NOMO-1 (cell line): Measurements from ENCODE around the gene SAMD14.
"Not testable (repeated sequence)": the region's sequence is repeated elsewhere in the genome, so short reads cannot be mapped to it uniquely, and the experiment has no call there.

ENCODE experiments used
- DNase-seq, 2 experiments: peaks; one replicate each; lab custom pipeline; 2025; ENCODE audit not compliant: unreplicated experiment in 2 of 2; lab: John Stamatoyannopoulos, UW

The SAMD14 gene

DNA sequence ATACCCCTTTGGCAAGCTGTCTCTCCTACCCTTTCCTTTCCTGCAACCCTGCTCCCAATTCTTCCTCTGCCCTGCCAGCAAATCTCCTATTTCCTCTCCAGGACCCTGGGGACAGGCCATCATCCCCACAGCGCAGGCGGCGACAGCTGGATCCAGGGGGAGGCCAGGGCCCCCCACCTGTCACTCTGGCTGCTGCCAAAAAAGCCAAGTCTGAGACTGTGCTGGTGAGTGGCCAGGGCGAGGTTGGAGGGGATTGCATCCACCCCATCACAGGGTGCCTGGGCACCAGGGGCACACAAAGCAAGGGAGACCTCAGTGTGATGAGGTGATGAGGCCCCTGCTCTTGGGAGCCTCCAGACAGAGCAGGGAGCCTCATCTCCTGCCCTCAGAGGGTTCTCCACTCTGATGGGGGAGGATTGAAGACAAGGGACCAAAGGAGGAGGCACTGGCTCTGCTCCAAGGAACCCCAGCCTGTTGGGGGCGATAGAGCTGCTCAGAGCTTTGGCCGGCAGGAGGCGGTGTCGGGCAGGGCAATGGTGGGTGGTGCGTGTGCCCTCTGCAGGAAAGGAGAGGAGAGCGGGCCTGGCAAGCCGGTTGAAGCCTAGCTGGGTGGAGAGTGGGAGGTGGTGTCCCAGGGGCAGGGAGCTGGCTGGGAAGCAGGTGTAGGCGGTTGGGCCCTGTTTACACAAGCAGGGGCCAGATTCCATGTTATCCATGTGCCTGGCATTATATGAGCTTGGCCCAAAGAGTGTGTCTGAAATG lies 50.4 kb downstream of the SAMD14 start:
- no peak for DNase-seq

DNA sequence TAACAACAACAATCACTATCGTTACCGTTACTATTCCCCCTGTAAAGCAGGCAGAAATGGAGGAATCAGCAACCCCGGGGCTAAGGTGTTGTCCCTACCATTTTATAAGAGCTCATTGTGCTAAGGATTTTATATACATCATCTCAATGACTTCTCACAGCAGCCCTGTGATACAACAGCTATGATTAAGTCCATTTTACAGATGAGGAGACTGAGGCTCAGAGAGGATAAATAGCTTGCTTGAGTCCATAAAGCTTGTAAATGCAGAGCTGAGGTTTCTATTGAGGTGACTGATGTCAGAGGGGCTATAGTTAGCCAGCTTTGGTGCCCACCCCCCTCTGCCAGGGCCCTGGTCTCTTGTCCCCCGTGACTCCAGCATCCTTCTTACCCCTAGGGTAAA lies 51.5 kb downstream of the SAMD14 start:
- no peak for DNase-seq

DNA sequence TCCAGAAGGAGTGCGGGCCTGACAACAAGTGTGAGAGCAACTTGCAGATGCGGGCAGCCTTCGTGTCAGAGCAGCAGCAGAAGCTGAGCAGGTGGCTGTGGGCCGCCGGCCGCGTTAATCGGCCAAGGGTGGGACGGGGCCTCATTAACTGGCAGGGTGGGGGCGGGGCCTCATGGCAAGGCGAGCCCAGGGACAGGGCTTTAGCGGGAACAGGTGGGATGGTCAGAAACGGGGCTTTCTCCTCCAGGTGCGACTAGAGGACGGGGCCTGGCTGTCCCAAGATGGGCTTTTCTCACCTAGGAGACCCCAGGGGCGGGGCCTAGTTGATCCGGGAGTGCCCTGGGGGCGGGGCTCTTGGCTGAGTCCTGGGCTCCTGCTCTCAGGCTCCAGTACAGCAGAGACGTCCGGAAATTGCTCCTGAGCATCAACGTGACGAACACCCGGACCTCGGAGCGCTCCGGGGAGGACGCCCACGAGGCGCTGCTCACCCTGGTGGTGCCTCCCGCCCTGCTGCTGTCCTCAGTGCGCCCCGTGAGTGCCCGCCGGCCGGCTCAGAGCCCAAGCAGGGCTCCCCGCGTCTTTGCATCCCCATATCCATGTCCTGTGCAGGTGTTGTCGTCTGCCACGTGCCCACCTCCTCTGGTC lies 53.2 kb downstream of the SAMD14 start:
- DNase-seq, result no peak

DNA sequence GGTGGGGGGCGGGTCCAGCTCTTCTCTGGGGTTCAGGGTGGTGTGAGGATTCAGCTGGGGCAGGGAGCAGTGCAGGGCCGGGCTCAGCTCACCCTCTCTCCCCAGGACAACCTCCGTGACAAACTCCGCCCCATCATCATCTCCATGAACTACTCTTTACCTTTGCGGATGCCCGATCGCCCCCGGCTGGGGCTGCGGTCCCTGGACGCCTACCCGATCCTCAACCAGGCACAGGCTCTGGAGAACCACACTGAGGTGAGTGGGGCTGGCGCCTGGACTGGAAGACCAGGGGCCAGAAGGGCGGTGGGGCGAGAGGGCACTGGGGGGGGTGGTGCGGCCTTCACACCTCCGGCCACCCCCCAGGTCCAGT lies 53.8 kb downstream of the SAMD14 start:
- DNase-seq, result no peak

DNA sequence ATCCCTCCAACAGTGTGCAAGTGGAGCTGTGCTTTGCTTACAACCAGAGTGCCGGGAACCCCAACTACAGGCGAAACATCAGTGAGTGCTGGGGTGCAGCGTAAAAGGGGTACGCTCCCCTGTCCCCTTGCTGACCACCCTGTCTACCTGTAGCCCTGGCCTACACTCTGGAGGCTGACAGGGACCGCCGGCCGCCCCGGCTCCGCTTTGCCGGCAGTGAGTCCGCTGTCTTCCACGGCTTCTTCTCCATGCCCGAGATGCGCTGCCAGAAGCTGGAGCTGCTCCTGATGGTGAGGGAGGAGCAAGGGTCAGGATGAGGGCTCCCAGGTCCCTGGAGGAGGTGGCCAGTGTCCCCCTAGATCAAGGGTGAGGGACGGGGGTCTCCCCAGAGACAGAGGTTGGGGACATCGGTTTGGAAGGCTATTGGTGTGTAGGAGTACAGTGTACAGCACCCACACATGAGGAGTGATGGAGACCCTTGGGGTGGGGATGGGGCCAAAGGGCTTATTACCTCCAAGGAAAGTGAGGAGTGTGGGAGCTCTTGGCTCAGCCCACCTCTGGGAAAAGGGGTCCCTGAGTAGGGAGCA lies 54.4 kb downstream of the SAMD14 start:
- no peak for DNase-seq

DNA sequence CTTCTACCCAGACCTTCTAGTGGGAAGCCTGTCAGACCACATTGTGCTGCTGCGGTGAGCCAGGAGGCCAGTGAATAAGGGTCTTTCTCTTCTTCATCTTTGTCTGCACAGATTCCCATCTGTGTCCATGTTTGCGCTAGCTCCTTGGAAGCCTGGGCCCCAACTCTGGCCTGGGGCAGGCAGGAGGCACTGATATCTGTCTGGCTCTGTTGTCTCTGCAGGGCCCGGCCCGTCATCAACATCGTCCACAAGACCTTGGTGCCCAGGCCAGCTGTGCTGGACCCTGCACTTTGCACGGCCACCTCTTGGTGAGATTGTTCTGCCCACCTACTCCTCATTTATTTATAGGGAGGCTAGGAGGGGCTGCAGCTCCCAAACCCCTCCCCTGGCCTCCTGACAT lies 55.7 kb downstream of the SAMD14 start:
- DNase-seq, result no peak

DNA sequence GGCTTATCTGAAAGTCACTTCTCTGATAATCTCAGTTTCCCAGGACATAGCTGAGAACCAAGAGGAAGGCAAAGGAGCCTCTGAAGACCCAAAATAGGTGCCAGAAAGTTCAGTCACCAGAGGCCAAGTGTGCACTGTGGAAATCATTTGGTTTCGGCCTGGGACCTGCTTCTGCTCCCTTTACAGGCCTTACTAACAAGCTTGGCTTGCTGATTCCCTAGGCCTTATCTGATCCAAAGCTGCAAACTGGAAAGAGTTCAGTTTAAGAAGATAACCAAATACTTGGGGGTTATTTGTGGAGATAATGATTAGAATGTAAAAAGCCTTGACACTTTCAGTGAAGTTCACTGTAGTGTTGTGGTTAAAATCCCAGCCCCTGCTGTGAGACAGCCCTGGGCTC lies 57.0 kb downstream of the SAMD14 start:
- DNase-seq, result no peak

DNA sequence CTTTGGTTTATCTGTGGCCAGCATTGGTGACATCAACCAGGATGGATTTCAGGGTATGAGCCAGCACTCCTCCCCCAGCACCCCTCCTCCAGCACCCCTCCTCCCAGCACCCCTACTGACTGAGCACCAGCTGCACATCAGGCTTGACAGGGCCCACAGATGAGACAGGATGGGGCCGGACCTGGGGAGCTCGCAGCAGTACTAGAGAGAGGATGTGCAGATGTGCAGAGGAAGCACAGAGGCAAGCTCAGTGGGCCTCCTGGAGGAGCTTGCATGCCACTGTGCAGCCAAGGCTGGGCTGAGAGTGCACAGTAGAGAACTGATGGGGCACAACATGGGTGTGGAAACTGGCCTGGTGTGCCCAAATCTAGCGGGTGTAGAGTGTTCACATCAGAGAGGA lies 57.8 kb downstream of the SAMD14 start:
- DNase-seq, result no peak

DNA sequence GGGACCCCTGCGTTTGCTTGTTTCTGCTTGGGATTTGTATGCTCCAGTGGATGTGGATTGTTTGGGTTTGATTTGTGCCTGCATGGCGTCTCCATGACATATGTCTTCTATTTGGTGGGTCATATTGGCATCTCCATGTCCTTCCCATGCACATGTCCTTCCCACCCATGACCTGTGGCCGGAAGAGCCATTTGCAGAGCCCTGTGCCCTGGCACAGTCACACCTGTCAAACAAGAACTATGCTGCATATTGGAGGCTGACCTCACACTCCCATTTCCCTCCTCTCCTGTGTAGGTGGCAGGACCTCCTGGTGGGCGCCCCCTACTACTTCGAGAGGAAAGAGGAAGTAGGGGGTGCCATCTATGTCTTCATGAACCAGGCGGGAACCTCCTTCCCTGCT lies 58.3 kb downstream of the SAMD14 start:
- no peak for DNase-seq

DNA sequence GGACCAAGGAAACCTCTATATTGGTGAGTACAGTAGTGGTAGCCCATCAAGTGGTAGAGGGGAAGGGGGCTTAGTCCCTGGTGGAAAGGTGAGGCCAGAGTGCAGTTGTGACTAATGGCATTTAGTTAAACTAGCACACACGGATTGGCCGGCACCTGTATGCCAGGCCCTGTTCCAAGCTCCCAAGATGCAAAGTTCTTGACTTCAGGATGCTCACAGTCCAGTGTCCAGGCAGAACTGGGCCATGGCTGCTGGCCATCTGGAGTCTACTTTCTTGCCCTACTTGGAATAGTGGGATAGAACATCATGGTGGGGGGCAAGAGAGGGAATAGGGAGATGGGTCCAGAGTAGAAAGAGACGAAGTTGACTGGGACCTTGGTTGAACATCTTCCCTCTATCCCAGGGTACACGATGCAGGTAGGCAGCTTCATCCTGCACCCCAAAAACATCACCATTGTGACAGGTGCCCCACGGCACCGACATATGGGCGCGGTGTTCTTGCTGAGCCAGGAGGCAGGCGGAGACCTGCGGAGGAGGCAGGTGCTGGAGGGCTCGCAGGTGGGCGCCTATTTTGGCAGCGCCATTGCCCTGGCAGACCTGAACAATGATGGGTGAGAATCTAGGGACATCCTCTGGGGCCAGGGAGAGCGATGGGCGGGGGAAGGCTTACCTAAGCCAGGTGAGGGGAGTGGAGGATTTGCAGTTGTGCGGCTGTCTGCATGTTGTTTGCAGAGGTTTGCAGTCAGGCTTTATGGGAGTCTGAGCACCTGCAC lies 58.9 kb downstream of the SAMD14 start:
- no peak for DNase-seq

DNA sequence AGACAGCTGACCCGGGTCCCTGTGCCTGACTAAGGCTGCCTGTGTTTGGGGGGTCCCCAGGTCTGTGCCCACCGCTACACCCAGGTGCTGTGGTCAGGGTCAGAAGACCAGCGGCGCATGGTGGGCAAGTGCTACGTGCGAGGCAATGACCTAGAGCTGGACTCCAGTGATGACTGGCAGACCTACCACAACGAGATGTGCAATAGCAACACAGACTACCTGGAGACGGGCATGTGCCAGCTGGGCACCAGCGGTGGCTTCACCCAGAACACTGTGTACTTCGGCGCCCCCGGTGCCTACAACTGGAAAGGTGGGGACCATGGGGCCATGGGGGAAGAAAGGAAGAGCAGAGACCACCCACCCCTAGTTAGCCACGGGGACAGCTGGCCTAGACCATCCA lies 62.0 kb downstream of the SAMD14 start:
- DNase-seq, result no peak

DNA sequence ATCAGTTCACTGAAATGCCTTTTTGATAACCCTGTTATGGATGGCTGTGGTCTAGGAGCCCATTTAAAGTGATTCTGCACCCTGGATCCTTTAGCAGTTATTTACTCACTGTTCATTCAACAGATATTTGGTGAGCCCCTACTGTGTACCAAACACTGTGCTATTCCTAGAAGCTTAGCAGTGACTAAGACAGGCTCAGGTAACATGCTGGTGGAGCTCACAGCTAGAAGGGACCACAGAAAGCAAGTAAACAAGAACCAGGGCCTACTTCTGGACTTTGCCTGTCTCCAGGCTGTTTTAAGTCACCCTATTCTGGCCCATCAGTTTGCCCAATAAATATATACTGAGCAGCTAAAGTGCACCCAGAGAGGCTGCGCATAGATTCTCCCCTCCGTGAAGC lies 63.0 kb downstream of the SAMD14 start:
- DNase-seq, result no peak

DNA sequence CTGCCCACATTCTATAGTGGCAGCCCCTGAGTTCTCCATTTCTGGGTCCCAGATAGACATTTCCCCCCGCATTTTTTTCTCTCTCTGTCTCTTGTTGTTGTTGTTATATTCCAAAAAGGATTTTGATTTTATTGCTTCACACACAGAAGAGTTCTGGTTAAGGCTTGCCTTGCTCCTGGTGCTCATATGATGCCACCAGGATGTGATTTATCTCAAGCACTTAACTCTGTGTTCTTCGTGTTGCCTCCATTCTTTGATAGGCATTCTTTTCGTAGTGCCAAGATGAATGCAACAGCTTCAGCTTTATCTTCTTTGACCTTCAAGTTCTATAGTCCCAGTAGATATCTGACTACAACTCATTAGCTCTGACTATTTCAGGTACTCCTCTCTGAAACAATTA lies 64.9 kb downstream of the SAMD14 start:
- no peak for DNase-seq

DNA sequence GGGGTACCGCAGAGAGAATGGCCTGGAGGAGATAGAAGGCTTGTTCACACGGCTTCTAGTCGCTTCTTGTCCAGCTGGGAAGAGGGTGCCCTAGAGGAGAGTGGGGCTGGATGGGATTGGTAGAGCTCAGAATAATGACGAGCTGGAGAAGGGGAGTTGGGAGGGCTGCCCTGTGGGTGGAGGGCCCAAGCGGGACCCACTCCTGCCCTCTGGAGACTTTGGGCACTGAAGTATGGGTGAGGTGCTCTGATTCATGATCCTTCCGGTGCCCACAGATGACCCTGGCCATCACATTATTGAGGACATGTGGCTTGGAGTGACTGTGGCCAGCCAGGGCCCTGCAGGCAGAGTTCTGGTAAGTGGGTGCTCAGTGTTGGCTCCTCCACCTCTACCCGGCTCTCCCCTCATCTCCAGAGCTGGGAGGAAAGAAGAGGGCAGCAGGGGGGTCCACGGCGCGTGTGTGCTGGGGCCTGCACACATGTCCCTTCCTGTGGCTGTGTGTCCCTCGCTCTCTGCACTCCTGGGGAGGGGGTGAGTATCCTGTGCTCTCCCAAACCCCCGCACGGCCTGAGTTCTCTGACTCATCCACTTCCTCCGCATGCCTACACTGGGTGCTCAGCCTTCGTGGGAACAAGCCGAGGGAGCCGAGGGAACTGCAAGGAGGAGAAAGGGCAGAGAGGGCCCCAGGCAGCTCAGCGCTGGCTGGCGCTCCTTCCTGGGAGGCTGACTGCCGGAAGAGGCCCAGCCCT lies 65.5 kb downstream of the SAMD14 start:
- no peak for DNase-seq

DNA sequence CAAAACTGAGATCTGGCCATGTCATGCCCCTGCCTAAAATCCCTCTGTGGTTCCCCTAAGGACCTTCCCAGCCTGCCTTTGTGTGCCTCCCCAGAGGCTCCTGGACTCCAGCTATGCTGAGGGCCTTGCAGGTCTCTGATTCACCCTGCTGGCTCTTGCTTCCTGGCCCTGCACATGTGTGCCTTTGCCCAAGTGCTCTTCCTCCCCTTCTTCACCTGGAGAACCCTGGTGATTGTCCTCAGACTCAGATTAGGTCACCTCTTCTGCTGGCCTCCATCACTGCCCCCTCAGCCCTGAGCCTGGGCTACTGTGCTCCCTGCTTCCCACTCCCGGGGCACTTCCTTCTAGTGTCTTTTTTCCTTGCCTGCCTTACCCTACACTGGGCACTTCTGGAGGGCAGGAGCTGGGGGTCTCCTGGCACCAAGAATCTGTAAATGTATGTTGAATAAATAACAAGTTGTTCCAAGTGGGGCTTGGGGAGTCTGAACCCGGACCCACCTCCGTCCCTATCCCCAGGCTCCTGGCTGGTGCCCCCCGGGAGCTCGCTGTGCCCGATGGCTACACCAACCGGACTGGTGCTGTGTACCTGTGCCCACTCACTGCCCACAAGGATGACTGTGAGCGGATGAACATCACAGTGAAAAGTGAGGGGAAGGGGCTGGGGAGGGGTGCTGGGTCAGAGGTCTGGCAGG lies 66.3 kb downstream of the SAMD14 start:
- DNase-seq, result no peak

DNA sequence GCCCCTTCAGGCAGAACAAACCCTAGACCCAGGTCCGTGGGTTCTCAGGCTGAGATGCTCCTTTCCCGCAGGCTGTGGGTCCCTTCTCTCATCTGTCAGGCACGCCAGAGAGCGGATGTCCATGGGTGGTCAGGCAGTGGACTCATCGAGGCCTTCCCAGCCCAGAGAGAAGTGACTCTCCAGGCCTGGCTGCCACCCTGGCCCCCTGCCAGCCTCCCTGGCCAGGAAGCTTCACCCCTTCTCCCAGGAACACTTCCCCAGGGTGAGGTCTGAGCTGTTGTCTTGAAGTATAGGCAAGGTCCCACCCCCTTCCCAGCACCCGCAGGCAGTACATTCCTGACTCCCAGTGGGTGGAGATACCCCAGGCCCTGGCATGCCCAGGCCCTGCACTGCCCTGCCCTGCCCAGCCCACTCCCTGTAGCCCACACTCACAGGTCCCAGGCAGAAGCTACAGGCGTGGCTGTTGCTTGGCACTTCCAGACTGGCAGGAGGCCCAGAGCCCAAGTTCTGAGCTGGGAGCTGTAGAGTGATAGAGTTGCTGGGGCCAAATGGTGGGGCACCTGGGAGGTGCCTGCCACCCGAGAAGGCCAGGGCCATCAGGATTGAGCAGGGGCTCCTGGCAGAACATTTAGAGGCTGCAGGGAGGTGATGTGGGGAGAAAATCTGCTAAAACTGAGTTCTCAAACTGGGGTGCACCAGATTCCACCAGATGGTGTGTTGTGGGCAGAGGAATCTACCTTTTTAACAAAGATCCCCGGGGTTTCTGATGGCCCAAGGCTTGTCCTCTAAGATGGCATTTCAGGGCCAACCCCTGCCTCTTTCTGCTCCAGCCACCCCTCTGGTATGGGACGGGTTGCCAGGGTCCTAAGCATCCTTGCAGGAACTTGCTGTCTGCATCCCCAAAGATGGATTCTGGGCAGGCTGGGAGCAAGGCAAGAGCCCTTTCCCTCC lies 67.4 kb downstream of the SAMD14 start:
- DNase-seq, result no peak

DNA sequence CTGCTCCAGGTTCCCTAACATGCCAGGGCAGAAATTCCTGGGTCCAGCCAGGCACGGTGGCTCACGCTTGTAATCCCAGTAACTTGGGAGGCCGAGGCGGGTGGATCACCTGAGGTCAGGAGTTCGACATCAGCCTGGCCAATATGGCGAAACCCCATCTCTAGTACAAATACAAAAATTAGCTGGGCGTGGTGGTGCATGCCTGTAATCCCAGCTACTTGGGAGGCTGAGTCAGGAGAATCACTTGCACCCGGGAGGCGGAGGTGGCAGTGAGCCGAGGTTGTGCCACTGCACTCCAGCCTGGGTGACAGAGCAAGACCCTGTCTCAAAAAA lies 68.3 kb downstream of the SAMD14 start:
- not testable (repeated sequence) for DNase-seq

DNA sequence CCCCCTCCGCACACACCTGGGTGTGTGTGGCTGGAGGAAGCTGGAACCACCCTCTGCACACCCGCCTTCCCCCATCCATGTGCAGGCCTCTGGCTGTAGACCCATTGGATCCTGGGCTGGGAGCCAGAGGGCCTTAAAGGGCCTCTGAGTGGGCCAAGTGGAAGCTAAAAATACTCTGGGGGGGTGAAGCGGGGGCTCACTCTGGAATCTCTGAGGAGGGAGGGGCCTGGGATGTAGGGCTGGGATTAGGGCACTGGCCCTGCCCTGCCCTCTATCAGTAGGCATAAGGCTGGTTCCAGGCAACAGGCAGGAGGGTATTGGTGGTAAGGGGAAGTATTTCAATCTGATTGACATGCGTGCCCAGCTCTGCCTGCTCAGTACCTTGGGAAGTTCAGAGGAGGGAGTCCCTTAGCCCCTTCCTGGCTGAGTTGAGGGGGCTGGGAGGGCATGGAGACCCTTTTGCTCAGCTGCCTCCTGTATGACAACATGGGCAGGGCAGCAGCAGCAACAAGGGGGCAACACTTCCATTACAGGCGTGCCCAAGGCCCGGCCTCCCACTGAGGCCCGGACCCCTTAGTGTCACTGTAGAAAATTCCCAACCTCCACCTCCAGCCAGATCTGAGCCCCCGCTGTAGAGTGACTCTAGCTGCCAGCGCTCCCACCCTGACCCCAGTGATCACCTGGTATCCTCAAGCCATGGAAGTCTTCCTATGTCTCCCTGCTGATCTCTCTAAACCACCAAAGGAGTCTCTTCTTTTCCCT lies 68.8 kb downstream of the SAMD14 start:
- DNase-seq, result no peak
